OCI-LY7 (cell line): ENCODE measurements around the gene G6PC3. TPM values are rescaled to one million over a fixed set of nuclear protein-coding genes. Genes with fewer than 3 reads are reported as not detected.
A peak's percentile ranks its signal among the peaks of the same experiment; 100 is the strongest.

ENCODE experiments used
- BruUV-seq: library from RNA; stranded (reverse); fragments of 400-500 nt; replicated peaks from 2 replicates; lab custom pipeline; 2021; lab: Mats Ljungman, UMichigan
- CTCF ChIA-PET: fragments of 300-600 bp; sonication (Branson Sonifier 250); formaldehyde crosslinking; loops from one replicate; lab custom pipeline; 2022; ENCODE audit warnings: antibody characterized with exemption; ENCODE audit not compliant: unreplicated experiment; lab: Charles Lee
- POLR2A ChIA-PET: fragments of 300-600 bp; sonication (Branson Sonifier 250); formaldehyde crosslinking; loops from one replicate; lab custom pipeline; 2022; ENCODE audit warnings: antibody characterized with exemption; lab: Charles Lee
- DNase-seq: peaks from one replicate; pipeline ENCODE4 v3.0.0-alpha.2; 2015; ENCODE audit warnings: low spot score
- H2AFZ ChIP-seq: fragments of 200-600 bp; sonication (generic), shearing (Covaris generic); 2 replicates; pipeline ENCODE4 v1.6.1; 2014; ENCODE audit warnings: mild to moderate bottlenecking, antibody characterized with exemption, low read length, moderate library complexity
- H3K27ac ChIP-seq: fragments of 200-600 bp; sonication (generic); 2 replicates; pipeline ENCODE4 v1.5.1; 2014; ENCODE audit warnings: mixed run types, low read depth, mild to moderate bottlenecking, moderate library complexity, low read length, inconsistent platforms; ENCODE audit not compliant: poor library complexity, severe bottlenecking
- H3K36me3 ChIP-seq: fragments of 200-600 bp; sonication (generic); 2 replicates; pipeline ENCODE4 v1.6.1; 2014; ENCODE audit warnings: mild to moderate bottlenecking, antibody characterized with exemption, low read length, moderate library complexity, mixed read lengths; ENCODE audit not compliant: insufficient read depth
- H3K4me1 ChIP-seq: fragments of 200-600 bp; sonication (generic); 2 replicates; pipeline ENCODE4 v1.5.1; 2014; ENCODE audit warnings: mild to moderate bottlenecking, low read length; ENCODE audit not compliant: insufficient read depth, poor library complexity, severe bottlenecking
- H3K4me2 ChIP-seq: fragments of 200-600 bp; sonication (generic); 2 replicates; pipeline ENCODE4 v1.6.1; 2014; ENCODE audit warnings: mild to moderate bottlenecking, low read length
- H3K4me3 ChIP-seq: fragments of 200-600 bp; sonication (generic); 2 replicates; pipeline ENCODE4 v1.5.1; 2014; ENCODE audit warnings: mild to moderate bottlenecking, low read depth, low read length; ENCODE audit not compliant: poor library complexity, severe bottlenecking
- H3K79me2 ChIP-seq: fragments of 200-600 bp; sonication (generic); 2 replicates; pipeline ENCODE4 v1.6.1; 2016; ENCODE audit warnings: low read depth, mild to moderate bottlenecking, low read length, moderate library complexity, mixed read lengths; ENCODE audit not compliant: insufficient read depth
- H3K9me2 ChIP-seq: fragments of 200-600 bp; sonication (generic); 2 replicates; pipeline ENCODE4 v1.6.1; 2016; ENCODE audit warnings: mild to moderate bottlenecking, low read length, mixed read lengths; ENCODE audit not compliant: insufficient read depth
- H3K9me3 ChIP-seq: fragments of 200-600 bp; sonication (generic); 2 replicates; pipeline ENCODE4 v1.6.1; 2014; ENCODE audit warnings: mild to moderate bottlenecking, mixed run types, low read length, mixed read lengths
- H4K20me1 ChIP-seq: fragments of 200-600 bp; sonication (generic); 2 replicates; pipeline ENCODE4 v1.6.1; 2014; ENCODE audit warnings: mild to moderate bottlenecking, antibody characterized with exemption, low read length, moderate library complexity, mixed read lengths; ENCODE audit not compliant: insufficient read depth
- CTCF ChIP-seq: fragments of 200-600 bp; sonication (generic); conservative IDR thresholded peaks from 2 replicates; pipeline ENCODE4 v1.5.1; 2014; ENCODE audit warnings: mild to moderate bottlenecking, antibody characterized with exemption, low read length, moderate library complexity, mixed read lengths
- EZH2phosphoT487 ChIP-seq: fragments of 200-600 bp; sonication (generic); IDR thresholded peaks from 2 replicates; pipeline ENCODE4 v1.6.1; 2018; ENCODE audit warnings: low read depth, borderline replicate concordance, mild to moderate bottlenecking, mixed run types, antibody characterized with exemption, low read length, moderate library complexity, mixed read lengths
- intact Hi-C: fragments of 100-400 bp; cut with micrococcal nuclease; formaldehyde crosslinking; loops from one replicate; pipeline ENCODE4 v1.10.0; 2022; ENCODE audit not compliant: unreplicated experiment
- total RNA-seq, 2 experiments: library from RNA; depleted of rRNA in 1 of 2; stranded (reverse); fragments of >200 nt in 1 of 2; shearing (Covaris generic) in 1 of 2; gene quantifications; 2 replicates each; pipeline ENCODE4 v1.2.3, GENCODE V29; 2014 to 2022

The G6PC3 gene
- total RNA-seq, 2 experiments from 2014 or later: 20.6 to 46.1 TPM

- no peaks in the 10 kb centered on the region for H3K9me2 ChIP-seq
- H3K4me1 ChIP-seq: peaks cover 6% of the 10 kb centered on the region
- H4K20me1 ChIP-seq: no peaks in the 10 kb centered on the region
- no peak overlapping the region for H2AFZ ChIP-seq
- peak; percentile 69 for TF ChIP-seq CTCF
- TF ChIP-seq EZH2phosphoT487: no peak
- ChIA-PET CTCF (no interaction called here), POLR2A (no interaction called here)
- H3K9me3 ChIP-seq: no peaks in the 10 kb centered on the region
- H3K4me3 ChIP-seq: no peak overlapping the region
- H3K36me3 ChIP-seq: peaks cover 25% of the 10 kb centered on the region
- intact Hi-C loops: no loop called here
- BruUV-seq: no TSS peak
- H3K79me2 ChIP-seq: no peaks in the 10 kb centered on the region
- no peak overlapping the region for H3K27ac ChIP-seq
- DNase-seq: peak; percentile 19
- H3K4me2 ChIP-seq: no peak overlapping the region
Observed at GRCh38 chr17:44084131-44084538, 13.6 kb downstream of the G6PC3 start.

GRCh38 chr17:44084921-44085320, 14.4 kb downstream of the G6PC3 start:
- TF ChIP-seq CTCF (no peak), EZH2phosphoT487 (no peak)
- POLR2A ChIA-PET: no interaction called here
- Histone ChIP-seq H2AFZ (no peak overlapping the region), H3K36me3 (peaks cover 25% of the 10 kb centered on the region), H3K4me1 (peaks cover 4% of the 10 kb centered on the region), H3K9me3 (no peaks in the 10 kb centered on the region), H3K79me2 (no peaks in the 10 kb centered on the region), H3K27ac (no peak overlapping the region), H3K4me2 (no peak overlapping the region), H3K9me2 (no peaks in the 10 kb centered on the region), H4K20me1 (no peaks in the 10 kb centered on the region), H3K4me3 (no peak overlapping the region)
- intact Hi-C loops: no loop called here
- BruUV-seq: no TSS peak
- CTCF ChIA-PET: no interaction called here
- no peak for DNase-seq

GRCh38 chr17:44085908-44086307, 15.4 kb downstream of the G6PC3 start:
- no peaks in the 10 kb centered on the region for H4K20me1 ChIP-seq
- DNase-seq: no peak
- POLR2A ChIA-PET: no interaction called here
- H3K4me1 ChIP-seq: no peaks in the 10 kb centered on the region
- intact Hi-C loops: no loop called here
- no peaks in the 10 kb centered on the region for H3K79me2 ChIP-seq
- no peak overlapping the region for H2AFZ ChIP-seq
- peaks cover 27% of the 10 kb centered on the region for H3K36me3 ChIP-seq
- H3K9me3 ChIP-seq: no peaks in the 10 kb centered on the region
- BruUV-seq: no TSS peak
- CTCF ChIA-PET: no interaction called here
- H3K4me3 ChIP-seq: no peak overlapping the region
- TF ChIP-seq EZH2phosphoT487 (no peak), CTCF (no peak)
- no peaks in the 10 kb centered on the region for H3K9me2 ChIP-seq
- H3K4me2 ChIP-seq: no peak overlapping the region
- H3K27ac ChIP-seq: no peak overlapping the region
